GM18519 (cell line): Measurements from ENCODE around the gene RAB11FIP3.

Source experiments
- ATAC-seq: cut with Tn5 transposase; IDR thresholded peaks from one replicate; pipeline ENCODE4 v1.9.1; 2021; ENCODE audit warnings: mild to moderate bottlenecking, moderate library complexity; ENCODE audit not compliant: unreplicated experiment, low FRiP score

Gene RAB11FIP3

DNA sequence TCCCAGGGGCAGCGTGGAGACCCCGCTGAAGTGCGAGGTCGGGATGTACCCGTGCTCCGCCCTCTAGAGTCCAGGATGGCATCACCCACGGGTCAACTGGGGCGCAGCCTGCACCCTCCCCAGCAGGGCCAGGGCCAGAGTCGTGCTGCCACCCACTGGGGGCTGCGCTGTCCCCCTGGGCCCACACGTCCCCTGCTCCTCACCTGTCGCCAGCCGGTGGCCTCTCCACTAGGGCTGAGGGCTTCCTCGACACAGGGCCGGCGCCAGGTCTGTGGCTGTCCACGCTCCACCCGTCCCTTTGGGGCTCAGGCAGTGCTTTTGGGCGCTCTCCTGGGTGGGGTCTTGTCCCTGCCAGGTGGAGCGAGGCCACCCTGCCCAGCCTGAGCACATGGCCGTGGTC, 123.1 kb downstream of the RAB11FIP3 start:
- ATAC-seq = no peak

DNA sequence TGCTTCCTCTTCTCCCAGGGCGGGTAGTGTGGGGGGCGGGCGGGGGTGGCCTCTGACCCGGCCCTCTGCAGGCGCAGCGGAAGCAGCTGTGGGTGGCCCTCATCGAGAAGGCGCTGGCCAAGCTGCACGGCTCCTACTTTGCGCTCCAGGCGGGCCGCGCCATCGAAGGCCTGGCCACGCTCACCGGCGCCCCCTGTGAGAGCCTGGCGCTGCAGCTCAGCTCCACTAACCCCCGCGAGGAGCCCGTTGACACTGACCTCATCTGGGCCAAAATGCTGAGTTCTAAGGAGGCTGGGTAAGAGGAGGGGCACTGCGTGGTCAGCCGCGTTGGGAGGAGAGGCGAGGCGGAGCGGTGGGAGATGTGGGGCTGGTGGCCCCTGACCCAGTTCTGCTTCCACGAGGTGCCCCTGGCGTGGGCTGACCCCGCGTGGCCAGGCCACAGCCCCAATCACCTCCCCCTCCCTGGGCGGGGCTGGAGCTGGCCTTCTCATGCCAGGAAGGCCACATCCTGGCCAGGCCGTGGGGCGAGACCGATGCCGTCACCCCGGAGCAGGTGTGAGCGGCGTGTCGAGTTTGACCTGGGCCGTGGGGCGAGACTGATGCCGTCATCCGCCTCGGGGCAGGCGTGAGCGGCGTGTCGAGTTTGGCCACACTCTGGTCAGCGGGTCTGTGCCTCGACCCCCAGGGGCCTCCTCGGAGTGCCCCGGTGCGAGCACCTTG, 124.3 kb downstream of the RAB11FIP3 start:
- ATAC-seq = no peak

- no peak for ATAC-seq
These were observed 125.8 kb downstream of the RAB11FIP3 start for GRCh38 chr16:551210-551609.

DNA sequence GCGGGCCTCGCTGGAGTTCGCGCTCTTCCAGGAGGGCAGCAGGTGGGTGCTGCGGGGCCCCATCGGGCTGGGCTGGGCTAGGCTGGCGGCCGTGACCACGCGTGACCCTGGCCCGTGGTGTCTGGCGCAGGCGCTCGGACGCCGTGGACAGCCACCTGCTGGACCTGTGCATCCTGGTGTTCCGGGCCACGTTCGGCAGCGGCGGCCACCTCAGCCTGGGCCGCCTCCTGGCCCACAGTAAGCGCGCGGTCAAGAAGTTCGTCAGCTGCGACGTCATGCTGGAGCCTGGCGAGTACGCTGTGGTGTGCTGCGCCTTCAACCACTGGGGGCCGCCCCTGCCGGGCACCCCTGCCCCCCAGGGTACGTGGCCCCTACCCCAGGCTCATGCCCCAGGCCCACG, 126.7 kb downstream of the RAB11FIP3 start:
- ATAC-seq = no peak

DNA sequence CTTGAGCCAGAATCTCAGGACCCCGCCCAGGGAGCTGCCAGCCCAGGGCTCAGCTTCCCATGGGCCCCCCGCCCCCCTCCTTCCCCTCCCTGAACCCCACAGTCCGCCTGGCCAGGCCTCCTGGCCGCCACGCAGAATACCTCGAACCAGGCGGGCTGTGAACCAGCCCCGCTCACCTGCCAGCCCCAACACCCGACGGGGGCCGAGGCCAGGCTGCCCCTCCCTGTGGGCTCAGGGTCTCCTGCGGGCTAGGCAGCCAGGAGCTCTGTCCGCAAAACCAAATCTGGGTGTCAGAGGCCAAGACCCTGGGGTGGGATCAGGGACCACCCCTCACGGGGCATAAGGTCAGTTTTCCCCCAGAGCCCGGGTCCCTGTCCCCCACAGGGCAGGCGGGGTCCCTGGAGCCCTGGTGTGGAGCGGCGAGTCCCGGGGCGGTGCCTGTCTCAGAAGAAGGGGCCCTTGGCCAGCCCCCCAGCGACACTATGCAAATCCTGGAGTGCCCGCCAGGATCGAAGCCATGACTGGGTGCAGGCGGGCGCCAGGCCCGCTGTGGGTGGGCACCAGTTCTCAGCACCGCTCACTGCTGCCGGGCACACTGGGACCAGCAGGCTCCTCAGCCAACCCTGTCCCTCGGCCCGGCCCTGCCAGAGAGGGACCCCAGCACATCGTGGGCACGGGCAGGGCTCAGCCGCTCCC, 128.3 kb downstream of the RAB11FIP3 start:
- ATAC-seq = no peak

- no peak for ATAC-seq
These were observed 128.8 kb downstream of the RAB11FIP3 start for GRCh38 chr16:554297-554621.

DNA sequence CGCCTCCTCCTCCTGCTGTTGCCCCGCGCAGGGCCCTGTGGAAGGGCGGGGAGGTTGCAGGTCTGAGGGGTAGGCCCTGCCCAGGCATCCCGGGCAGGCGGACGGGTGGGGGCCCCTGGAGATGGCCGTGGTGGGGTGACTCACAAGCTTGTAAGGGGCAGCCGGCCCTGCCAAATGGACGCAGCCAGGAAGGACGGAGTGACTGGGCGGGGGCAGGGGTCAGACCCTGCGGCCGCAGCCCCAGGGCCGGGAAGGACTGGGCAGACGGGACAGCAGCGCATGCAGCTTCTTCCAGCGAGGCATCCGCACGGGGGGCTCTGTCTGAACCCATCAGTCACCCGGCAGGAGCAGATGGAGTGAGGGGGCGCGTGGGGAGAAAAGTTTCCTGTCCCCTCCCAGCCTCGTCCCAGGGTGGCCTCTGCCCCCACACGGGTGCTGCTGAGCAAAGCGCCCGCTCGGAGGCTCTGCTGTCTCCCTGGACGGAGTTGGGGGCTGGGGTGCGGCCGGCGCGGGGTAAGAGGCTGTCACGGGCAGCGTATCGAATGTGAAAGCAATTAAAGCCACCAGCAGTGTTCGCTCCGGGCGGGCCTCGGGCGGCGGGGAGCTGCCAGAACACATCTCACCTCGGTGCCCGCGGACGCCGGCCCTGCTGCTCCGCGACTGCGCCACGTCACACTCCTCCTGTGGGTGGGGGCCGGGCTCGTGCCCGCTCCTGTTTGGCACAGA, 129.4 kb downstream of the RAB11FIP3 start:
- ATAC-seq = no peak

DNA sequence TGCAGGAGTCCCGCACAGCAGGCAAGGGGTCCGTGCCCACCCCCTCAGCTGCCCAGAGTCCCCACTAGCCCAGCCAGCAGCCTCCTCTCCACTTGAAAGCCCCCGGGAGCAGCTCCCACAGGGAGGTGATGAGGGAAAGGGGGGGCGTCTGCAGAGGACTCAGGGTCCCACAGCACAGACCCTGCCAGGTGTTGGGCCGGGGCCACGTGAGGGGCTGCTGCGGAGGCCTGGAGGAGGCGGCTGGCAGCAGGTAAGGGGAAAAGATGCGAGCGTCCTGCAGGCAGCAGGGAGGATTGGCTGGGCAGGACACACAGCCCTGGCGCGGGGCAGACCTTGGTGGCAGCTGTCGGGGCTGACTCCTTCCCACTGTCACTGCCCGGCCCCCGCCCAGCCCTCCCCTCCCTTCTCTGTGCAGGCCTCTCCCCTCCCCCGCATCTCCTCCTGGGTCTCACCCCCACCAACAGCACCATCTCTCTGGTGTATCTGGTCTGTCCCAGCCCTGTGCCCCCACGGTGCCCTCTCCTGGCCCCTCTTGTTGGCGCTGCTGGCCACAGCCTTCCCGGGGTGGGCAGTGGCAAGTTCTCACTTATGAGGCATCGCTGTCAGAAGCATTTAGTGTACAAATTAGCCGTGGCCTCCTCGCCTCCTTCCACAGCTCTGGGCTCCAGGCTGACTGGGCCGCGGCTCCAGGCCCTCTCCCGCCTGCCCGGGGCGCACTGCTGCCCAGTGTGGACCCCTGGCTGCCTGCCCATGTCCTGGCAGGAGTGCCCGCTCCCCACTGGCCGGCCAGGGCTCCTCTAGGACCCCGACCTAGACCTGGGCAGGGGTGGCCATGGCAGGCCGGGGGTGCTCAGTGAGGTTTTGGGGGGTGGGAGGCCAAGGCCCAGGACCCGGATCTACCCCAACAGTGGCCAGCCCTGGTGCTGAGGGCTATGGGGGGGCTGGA, 130.4 kb downstream of the RAB11FIP3 start:
- ATAC-seq = no peak

DNA sequence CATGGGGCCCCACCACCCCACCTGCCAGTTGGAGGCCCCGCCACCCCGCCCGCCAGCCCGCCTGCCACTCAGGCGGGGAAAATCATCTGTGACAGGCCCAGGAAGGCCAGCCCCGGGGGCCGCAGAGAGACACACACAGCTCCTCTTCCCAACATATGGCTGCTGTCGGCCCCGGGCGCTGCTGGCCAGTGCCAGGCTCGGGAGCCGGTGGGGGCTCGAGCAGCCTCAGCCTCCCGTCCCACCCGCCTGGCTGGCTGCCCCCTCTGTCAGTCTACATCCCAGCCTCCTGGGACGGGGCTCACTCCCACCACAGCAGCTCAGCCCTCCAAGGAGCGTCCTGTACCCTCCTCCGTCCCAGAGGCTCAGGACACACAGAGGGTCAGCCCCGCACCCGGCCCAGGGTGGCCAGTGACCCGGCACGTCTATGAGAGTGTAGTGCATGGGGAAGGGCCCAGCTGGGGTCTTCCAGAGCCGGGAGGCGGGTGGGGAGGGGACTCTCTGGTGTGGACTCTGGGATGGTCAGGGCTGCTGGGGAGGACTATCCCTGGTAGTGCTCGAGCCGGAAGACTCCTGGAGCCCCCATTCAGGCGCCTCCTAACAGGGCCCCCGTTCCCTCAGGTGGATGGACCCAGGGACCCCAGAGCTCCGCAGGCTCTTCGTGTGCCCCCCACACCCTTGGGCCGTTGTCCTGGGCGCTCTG, 131.2 kb downstream of the RAB11FIP3 start:
- ATAC-seq = no peak

DNA sequence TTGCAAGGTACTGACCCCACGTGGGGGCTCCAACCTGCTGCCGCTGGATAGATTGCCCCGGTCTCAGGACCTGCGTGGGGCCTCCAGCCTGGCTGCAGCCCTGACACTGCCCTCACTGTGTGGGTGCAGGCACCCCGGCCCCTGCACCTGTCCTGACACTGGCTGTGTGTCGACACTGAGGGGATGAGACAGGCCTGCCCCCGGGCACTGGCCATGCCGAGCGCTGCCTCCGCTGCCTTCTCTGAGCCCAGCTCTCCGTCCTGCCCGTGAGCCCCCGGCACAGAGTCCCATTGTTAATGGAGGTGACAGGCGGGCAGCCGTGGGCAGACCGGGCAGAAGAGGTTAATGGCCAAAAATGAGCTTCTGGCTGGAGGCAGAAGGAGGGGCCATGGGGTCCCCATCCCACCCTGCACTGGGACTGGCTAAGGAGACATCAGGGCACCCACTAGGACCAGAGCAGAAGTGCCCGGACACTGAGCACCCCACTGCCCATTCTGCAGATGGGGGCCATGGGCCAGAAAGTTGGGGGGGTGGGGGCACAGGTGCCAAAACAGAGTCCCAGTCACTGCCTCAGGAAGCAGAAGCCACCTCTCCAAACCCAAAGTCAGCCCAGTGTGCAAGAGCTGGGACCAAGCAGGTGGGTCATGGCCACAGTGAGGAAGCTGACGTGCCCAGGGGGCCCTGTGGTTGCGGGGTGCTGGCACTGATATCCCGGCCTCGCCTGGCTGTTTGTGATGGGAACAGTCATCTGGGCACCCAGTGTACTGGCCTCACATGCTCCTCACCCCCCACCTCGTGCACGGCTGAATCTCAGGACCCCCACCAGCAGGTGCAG, 132.2 kb downstream of the RAB11FIP3 start:
- no peak for ATAC-seq

GRCh38 chr16:558298-559020, 133.0 kb downstream of the RAB11FIP3 start:
- no peak for ATAC-seq

DNA sequence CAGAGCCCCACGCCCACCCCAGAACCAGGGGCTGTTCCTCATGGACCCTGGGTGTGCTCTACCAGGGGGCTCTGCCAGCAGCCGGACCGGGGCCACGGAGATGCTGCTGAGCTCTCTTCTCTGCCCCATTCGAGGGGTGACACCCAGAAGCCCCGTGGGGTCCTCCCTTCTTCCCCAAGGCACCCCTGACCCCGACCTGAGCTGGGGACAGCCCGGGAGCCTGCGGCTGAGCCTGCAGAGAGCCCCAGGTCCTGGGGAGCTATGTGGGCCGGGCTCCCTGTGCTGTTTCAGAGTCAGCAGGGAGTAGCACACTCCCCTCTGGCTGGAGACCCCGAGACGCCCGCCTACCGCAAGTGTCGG, 133.6 kb downstream of the RAB11FIP3 start:
- ATAC-seq = no peak

DNA sequence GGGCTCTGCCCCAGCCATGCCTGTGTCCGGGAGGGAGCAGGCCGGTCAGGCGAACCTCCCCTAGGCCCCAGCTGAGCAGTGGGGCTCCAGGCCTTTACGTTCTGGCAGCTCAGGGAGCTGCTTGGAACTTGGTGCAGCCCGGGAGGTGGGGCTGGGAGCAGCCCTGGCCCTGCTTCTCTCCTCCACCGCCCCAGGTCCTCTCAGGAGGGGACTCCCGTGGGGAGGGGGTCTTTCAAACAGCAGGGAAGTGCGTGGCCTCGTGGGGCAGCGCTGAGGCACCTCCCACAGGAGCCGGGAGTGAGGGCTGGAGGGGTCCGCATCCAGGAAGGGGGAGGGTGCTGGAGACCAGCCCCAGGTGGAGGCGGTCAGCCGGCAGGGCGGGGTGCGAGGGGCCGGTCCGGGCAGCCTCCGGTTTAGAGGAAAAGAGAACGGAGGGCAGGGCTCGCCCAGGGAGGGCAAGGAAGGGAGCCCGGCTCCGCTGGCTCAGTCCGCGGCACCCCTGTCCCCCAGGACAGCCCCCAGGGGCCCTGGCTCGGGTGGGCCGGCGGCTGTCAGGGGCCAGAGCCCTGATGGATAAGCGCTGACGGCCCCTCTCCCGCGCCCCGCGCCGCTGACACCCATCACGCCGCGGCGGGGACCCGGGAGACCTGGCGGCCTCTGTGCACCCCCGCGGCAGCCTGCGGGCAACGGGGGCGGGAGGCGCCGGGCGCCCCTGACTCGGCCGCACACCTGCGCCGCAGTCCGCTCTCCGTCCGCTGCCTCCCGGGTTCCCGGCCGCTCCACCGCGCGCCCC, 134.2 kb downstream of the RAB11FIP3 start:
- ATAC-seq = no peak

DNA sequence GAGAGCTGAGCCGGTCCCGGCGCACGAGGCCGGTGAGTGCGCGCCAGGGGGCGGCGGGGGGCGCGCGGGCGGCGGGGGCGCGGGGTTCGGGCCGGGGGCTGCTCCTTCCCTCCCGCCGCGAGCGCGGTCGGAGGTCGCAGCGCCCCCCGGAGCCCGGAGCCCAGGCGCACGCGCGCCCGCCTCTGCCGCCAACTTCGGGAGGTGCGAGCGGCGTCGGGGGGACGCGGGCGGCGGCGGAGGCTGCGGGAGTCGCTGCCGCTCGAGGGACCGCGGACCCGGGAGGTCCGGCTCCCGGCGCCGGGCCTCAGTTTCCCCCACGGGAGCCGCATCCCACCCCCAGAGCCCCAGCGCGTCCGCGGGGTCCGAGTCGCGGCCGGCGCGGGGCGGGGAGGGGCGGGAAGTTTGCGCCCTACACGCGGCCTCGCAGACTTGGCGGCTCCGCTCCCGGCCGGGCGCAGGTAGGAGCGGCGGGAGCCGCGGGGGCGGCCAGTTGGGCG, 134.8 kb downstream of the RAB11FIP3 start, which contains the start of gene PRR35:
Gene PRR35 (plus strand): TSS at position 191 of the 497 bp plus-strand sequence. CDS start 2,901 bp downstream, outside the sequence.
- no peak for ATAC-seq

DNA sequence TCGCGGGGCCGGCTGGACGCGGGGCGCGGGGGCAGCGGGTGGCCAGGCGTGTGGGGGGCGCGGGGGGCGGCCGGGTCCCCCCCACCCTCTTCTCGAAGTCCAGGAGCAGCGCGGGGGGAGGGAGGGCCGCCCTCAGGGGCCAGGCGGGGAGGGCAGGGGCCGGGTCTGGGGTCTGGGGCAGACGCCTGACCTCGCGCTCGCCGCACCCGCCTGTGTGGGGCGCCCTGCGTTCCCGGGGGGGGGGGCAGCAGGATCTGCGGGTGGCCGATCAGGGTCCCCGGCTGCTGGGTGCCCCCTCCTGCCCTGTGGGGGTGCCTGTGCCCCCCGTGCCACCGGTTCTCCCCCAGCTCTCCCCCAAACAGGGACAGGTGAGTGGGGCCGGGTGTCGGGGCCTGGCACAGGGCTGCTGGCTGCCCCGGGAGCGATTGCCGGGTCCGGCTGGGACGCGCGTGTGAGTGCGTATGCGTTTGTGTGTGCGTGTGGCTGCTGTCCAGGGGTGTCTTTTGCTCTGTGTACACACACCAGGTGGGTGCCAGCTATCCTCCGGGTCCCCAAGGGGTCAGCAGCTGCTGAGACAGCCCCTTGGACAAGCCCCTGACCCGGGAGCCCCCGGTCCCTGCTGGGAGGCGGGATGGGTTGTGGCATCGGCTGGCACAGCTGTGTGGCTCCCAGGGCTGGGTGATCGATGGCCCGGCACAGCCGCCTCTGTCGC, 135.4 kb downstream of the RAB11FIP3 start:
- no peak for ATAC-seq

- ATAC-seq = no peak
These were observed 136.0 kb downstream of the RAB11FIP3 start for GRCh38 chr16:561413-561794.
